HFFc6 (cell line): ENCODE results near the gene HMX1. TPM values are rescaled to one million over a fixed set of nuclear protein-coding genes. Genes with fewer than 3 reads are reported as not detected.

Experiments used
- DNase-seq: peaks from one replicate; pipeline ENCODE4 v3.0.0-alpha.2; 2018
- H3K27ac Mint-ChIP-seq: 2 replicates; pipeline ENCODE4 v1.8.0; 2020; ENCODE audit warnings: mild to moderate bottlenecking, mixed read lengths
- H3K27me3 Mint-ChIP-seq: 2 replicates; pipeline ENCODE4 v1.8.0; 2021; ENCODE audit warnings: mild to moderate bottlenecking, moderate library complexity, mixed read lengths; ENCODE audit not compliant: insufficient read depth
- H3K36me3 Mint-ChIP-seq: 2 replicates; pipeline ENCODE4 v1.8.0; 2021; ENCODE audit warnings: low read depth, mixed read lengths
- H3K4me1 Mint-ChIP-seq: 2 replicates; pipeline ENCODE4 v1.8.0; 2020; ENCODE audit warnings: low read depth, mixed read lengths
- H3K4me3 Mint-ChIP-seq: 2 replicates; pipeline ENCODE4 v1.8.0; 2020; ENCODE audit warnings: mild to moderate bottlenecking, moderate library complexity, mixed read lengths
- H3K9me3 Mint-ChIP-seq: 2 replicates; pipeline ENCODE4 v1.8.0; 2020; ENCODE audit warnings: mild to moderate bottlenecking, mixed read lengths
- CTCF ChIP-seq: fragments of 200-600 bp; sonication (generic); IDR thresholded peaks from 2 replicates; pipeline ENCODE4 v1.5.0; 2021; ENCODE audit warnings: antibody characterized with exemption, mild to moderate bottlenecking
- total RNA-seq, 6 experiments: library from RNA; stranded (reverse); fragmentation: NEBNext Ultra II Directional; extraction: Animal tissue kit (Norgen Biotek cat#: 25700); gene quantifications; 2 replicates in 1 of 6; 3 replicates in 5 of 6; pipeline ENCODE4 v1.2.3, GENCODE V29; 2021

Gene HMX1
- total RNA-seq, 6 experiments from 2014 or later = not detected

GRCh38 chr4:8914461-8915171 lies 43.0 kb upstream of the HMX1 start:
- H3K9me3 Mint-ChIP-seq = no peaks in the 10 kb centered on the region
- H3K27ac Mint-ChIP-seq = no peak overlapping the region
- H3K4me3 Mint-ChIP-seq = no peak overlapping the region
- H3K4me1 Mint-ChIP-seq = peaks cover 3% of the 10 kb centered on the region; the same call in 1 of the 2 replicates
- no peaks in the 10 kb centered on the region for H3K36me3 Mint-ChIP-seq
- no peak for DNase-seq
- no peak for TF ChIP-seq CTCF
- H3K27me3 Mint-ChIP-seq = peaks cover 21% of the 10 kb centered on the region

GRCh38 chr4:8913858-8914460 lies 42.3 kb upstream of the HMX1 start:
- H3K36me3 Mint-ChIP-seq = no peaks in the 10 kb centered on the region
- no peaks in the 10 kb centered on the region for H3K9me3 Mint-ChIP-seq
- H3K4me3 Mint-ChIP-seq = no peak overlapping the region
- no peak for DNase-seq
- H3K4me1 Mint-ChIP-seq = peaks cover 8% of the 10 kb centered on the region; the same call in 1 of the 2 replicates
- no peak overlapping the region for H3K27ac Mint-ChIP-seq
- H3K27me3 Mint-ChIP-seq = peaks cover 20% of the 10 kb centered on the region
- TF ChIP-seq CTCF = no peak

GRCh38 chr4:8913121-8913857 lies 41.6 kb upstream of the HMX1 start:
- DNase-seq = no peak
- Mint-ChIP-seq H3K27ac (no peak overlapping the region), H3K4me3 (no peak overlapping the region), H3K4me1 (peaks cover 8% of the 10 kb centered on the region; the same call in 1 of the 2 replicates), H3K36me3 (no peaks in the 10 kb centered on the region), H3K27me3 (peaks cover 18% of the 10 kb centered on the region; the same call in 1 of the 2 replicates), H3K9me3 (no peaks in the 10 kb centered on the region)
- TF ChIP-seq CTCF = no peak

GRCh38 chr4:8912506-8912905 lies 40.9 kb upstream of the HMX1 start:
- Mint-ChIP-seq H3K4me3 (no peak overlapping the region), H3K4me1 (peaks cover 8% of the 10 kb centered on the region; the same call in 1 of the 2 replicates), H3K27ac (no peak overlapping the region), H3K9me3 (no peaks in the 10 kb centered on the region), H3K36me3 (no peaks in the 10 kb centered on the region), H3K27me3 (peaks cover 17% of the 10 kb centered on the region; the same call in 1 of the 2 replicates)
- DNase-seq = no peak
- no peak for TF ChIP-seq CTCF

GRCh38 chr4:8912089-8912455 lies 40.4 kb upstream of the HMX1 start:
- H3K4me1 Mint-ChIP-seq = peaks cover 8% of the 10 kb centered on the region; the same call in 1 of the 2 replicates
- no peak for DNase-seq
- TF ChIP-seq CTCF = no peak
- no peaks in the 10 kb centered on the region for H3K9me3 Mint-ChIP-seq
- no peaks in the 10 kb centered on the region for H3K36me3 Mint-ChIP-seq
- H3K27ac Mint-ChIP-seq = no peak overlapping the region
- peaks cover 17% of the 10 kb centered on the region; the same call in 1 of the 2 replicates for H3K27me3 Mint-ChIP-seq
- H3K4me3 Mint-ChIP-seq = no peak overlapping the region
